Chondrocyte (in vitro differentiated cells): ENCODE measurements around the gene ZNF576. TPM values are rescaled to one million over a fixed set of nuclear protein-coding genes. Genes with fewer than 3 reads are reported as not detected.
A peak's percentile ranks its signal among the peaks of the same experiment; 100 is the strongest.

Experiments
- DNase-seq: peaks from one replicate; pipeline ENCODE4 v3.0.0; 2021; ENCODE audit warnings: mixed read lengths, low spot score
- H3K27ac Mint-ChIP-seq: one replicate; pipeline ENCODE4 v1.8.0; 2021; ENCODE audit warnings: mild to moderate bottlenecking, moderate library complexity, mixed read lengths; ENCODE audit not compliant: unreplicated experiment
- H3K27me3 Mint-ChIP-seq: 2 replicates; pipeline ENCODE4 v1.8.0; 2021; ENCODE audit warnings: low read depth, mixed read lengths
- H3K36me3 Mint-ChIP-seq: 2 replicates; pipeline ENCODE4 v1.8.0; 2021; ENCODE audit warnings: low read depth, mixed read lengths
- H3K4me1 Mint-ChIP-seq: 2 replicates; pipeline ENCODE4 v1.8.0; 2021; ENCODE audit warnings: low read depth, mild to moderate bottlenecking, mixed read lengths
- H3K4me3 Mint-ChIP-seq: one replicate; pipeline ENCODE4 v1.8.0; 2021; ENCODE audit warnings: mild to moderate bottlenecking, moderate library complexity, mixed read lengths; ENCODE audit not compliant: unreplicated experiment
- H3K9me3 Mint-ChIP-seq: 2 replicates; pipeline ENCODE4 v1.8.0; 2021; ENCODE audit warnings: low read depth, mixed read lengths
- total RNA-seq: library from RNA; stranded (reverse); gene quantifications from 3 replicates; pipeline ENCODE4 v1.2.1, GENCODE V29; 2021
- TF ChIP-seq, protein P1 (sequence below): fragments of 200-600 bp; sonication (generic); IDR thresholded peaks from 2 replicates; pipeline ENCODE4 v1.5.0; 2021; ENCODE audit warnings: antibody characterized with exemption, mild to moderate bottlenecking, moderate library complexity

The ZNF576 gene
- total RNA-seq, 1 donor from 2014 or later: 11.9 TPM

DNA sequence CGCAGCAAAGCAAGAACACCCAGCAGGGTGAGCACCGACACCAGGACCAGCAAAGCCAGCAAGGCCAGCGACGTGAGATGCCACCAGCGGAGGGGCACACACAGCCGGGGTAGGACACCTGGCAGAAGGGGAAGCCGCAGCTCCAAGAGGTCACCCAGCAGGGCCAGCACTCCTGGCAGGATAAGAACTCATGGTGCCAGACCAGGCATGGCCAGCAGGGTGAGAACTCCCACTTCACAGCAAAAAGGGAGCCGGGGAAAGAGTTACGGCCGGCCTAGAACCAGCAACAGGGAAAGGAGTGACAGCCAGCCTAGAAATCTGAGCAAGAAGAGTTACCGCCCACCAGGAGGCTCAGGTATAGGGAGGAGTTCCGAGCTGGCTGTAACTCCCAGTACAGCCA, 16.0 kb downstream of the ZNF576 start:
- Mint-ChIP-seq H3K36me3 (peaks cover 22% of the 10 kb centered on the region), H3K4me3 (no peak overlapping the region), H3K4me1 (peaks cover 14% of the 10 kb centered on the region), H3K27ac (no peak overlapping the region), H3K27me3 (no peaks in the 10 kb centered on the region), H3K9me3 (no peaks in the 10 kb centered on the region)
- DNase-seq: no peak
- TF ChIP-seq, protein P1, sequence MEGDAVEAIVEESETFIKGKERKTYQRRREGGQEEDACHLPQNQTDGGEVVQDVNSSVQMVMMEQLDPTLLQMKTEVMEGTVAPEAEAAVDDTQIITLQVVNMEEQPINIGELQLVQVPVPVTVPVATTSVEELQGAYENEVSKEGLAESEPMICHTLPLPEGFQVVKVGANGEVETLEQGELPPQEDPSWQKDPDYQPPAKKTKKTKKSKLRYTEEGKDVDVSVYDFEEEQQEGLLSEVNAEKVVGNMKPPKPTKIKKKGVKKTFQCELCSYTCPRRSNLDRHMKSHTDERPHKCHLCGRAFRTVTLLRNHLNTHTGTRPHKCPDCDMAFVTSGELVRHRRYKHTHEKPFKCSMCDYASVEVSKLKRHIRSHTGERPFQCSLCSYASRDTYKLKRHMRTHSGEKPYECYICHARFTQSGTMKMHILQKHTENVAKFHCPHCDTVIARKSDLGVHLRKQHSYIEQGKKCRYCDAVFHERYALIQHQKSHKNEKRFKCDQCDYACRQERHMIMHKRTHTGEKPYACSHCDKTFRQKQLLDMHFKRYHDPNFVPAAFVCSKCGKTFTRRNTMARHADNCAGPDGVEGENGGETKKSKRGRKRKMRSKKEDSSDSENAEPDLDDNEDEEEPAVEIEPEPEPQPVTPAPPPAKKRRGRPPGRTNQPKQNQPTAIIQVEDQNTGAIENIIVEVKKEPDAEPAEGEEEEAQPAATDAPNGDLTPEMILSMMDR: no peak

DNA sequence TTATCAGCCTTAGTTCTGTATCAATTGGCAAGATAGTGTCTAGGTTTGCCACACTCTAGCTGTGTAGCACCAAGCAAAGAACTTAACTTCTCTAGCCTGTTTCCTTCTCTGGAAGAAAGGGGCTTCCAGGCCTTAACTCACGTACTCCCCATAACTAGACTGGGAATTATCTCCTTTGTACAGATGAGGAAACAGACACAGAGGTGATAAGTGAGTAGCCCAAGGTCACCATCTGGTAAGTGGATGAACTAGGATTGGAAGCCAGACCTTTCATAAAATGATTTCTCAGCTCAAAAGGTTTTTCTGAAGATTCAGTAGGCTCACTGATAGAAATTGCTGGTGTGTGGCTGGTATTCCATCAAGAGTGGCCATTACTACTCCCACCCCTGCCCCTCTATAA, 19.9 kb downstream of the ZNF576 start:
- no peak overlapping the region for H3K27ac Mint-ChIP-seq
- H3K9me3 Mint-ChIP-seq: no peaks in the 10 kb centered on the region
- H3K27me3 Mint-ChIP-seq: no peaks in the 10 kb centered on the region
- H3K4me3 Mint-ChIP-seq: no peak overlapping the region
- peaks cover 25% of the 10 kb centered on the region for H3K4me1 Mint-ChIP-seq
- no peak for DNase-seq
- TF ChIP-seq, protein P1: no peak
- peaks cover 20% of the 10 kb centered on the region for H3K36me3 Mint-ChIP-seq

DNA sequence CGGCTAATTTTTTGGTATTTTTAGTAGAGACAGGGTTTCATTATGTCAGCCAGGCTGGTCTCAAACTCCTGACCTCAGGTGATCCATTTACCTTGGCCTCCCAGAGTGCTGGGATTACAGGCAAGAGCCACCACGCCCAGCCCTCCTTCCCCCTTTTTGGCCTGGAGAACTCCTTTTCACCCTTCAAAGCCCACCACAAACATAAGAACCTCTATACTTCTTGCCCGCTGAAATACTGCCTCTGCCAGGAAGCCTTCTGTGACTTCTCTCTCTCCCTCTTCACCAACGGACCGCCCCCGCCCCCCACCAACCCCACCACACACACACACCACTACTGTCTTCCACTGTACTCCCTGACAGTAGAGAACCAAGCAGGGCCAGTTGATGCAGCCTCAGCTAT, 20.6 kb downstream of the ZNF576 start:
- Mint-ChIP-seq H3K27ac (peak overlapping the region; percentile 68), H3K9me3 (no peaks in the 10 kb centered on the region), H3K36me3 (peaks cover 16% of the 10 kb centered on the region), H3K27me3 (no peaks in the 10 kb centered on the region), H3K4me3 (no peak overlapping the region), H3K4me1 (peaks cover 25% of the 10 kb centered on the region)
- DNase-seq: no peak
- TF ChIP-seq, protein P1: no peak

DNA sequence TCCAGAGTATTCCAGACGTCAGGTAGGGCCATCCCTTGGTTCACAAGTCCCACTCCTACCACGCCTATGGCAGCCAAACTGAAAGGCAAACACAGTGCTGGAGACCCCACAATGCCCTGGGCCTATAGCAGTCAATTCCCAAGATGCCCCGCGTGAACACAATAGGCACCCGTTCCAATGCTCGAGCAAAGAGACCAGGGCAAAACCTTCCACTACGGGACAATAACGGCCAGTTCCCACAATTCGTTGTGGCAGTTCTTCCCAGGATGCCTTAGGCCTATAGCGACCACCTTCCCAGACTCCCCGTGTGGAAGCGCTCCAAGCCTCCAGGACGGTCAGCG, 22.5 kb downstream of the ZNF576 start:
- peak overlapping the region; percentile 89 for H3K27ac Mint-ChIP-seq
- no peaks in the 10 kb centered on the region for H3K9me3 Mint-ChIP-seq
- H3K4me1 Mint-ChIP-seq: peaks cover 25% of the 10 kb centered on the region
- H3K36me3 Mint-ChIP-seq: no peaks in the 10 kb centered on the region
- TF ChIP-seq, protein P1: no peak
- peak overlapping the region; percentile 95 for H3K4me3 Mint-ChIP-seq
- no peak for DNase-seq
- H3K27me3 Mint-ChIP-seq: no peaks in the 10 kb centered on the region

DNA sequence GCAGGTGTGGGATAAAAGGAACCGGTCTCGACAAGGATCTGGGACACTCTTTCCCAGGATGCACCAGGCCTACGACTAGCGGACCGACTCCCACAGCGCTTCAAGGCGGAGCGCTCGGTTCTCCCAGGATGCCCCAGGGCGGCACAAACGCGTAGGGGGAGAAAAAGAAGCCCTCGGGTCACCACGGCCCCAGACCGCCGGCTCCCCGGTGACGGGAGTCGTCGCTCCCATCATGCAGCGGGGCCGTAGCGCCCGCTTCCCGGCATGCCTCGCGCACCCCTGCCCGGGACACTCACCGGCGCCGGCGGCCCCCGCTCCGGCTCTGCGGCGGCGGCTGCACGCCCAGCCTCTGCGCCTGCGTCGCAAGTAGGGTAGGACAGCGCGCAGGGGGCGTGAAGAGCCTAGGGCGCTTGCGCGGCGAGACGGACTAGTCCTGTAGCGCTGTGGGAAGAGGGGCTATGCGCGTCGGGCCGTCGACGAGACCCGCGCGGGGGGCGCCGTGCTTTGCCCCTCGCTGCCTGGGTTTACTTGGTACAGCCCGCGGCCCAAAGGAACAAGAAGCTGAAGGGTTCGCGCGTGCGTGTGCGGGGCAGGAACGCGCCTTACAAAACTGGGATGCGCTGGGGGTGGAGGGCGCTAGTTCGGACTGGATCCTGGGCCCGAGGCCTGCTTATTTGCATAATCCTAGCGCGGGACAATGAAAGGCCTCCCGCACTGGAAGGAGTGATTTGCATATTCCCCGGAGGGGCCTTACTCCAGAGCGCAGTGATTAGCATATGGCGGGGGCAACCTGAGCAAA, 23.1 kb downstream of the ZNF576 start, which contains the start of gene ZNF428:
Gene ZNF428, minus strand, starts transcription at position 368 of the 799 bp plus-strand sequence. CDS start 5,325 bp downstream, outside the sequence.
- Mint-ChIP-seq H3K27ac (peak within 1 kb of the TSS; percentile 98), H3K4me1 (peaks cover 25% of the 10 kb centered on the region), H3K36me3 (no peaks in the 10 kb centered on the region), H3K27me3 (no peaks in the 10 kb centered on the region), H3K9me3 (no peaks in the 10 kb centered on the region), H3K4me3 (peak within 1 kb of the TSS; percentile 95)
- no peak for DNase-seq
- TF ChIP-seq, protein P1: peak; percentile 9
